Esophagus muscularis mucosa (tissue), 4 donors: ENCODE measurements around the gene IL18R1.

Experiments used
- CTCF ChIP-seq, 3 experiments: fragments of 200-600 bp in 2 of 3; fragments of 450-650 bp in 1 of 3; sonication (generic) in 2 of 3; IDR thresholded peaks; one replicate each; pipeline ENCODE4 v1.5.1; 2017 to 2019; ENCODE audit warnings: antibody characterized with exemption in 3 of 3, mild to moderate bottlenecking in 2 of 3, moderate library complexity in 1 of 3
- EP300 ChIP-seq: sonication (generic); formaldehyde crosslinking; IDR thresholded peaks from one replicate; pipeline ENCODE4 v1.6.1; 2017; ENCODE audit warnings: antibody characterized with exemption
- POLR2A ChIP-seq: fragments of 450-650 bp; IDR thresholded peaks from one replicate; pipeline ENCODE4 v1.6.1; 2017; ENCODE audit warnings: antibody characterized with exemption, moderate library complexity, mild to moderate bottlenecking, low read depth
- POLR2AphosphoS5 ChIP-seq, 2 donors: sonication (generic); formaldehyde crosslinking; IDR thresholded peaks; one replicate each; pipeline ENCODE4 v1.6.1; 2017; ENCODE audit warnings: antibody characterized with exemption in 2 of 2

GRCh38 chr2:102376052-102376591 lies 20.5 kb downstream of the IL18R1 start:
- no peak for TF ChIP-seq POLR2A
- TF ChIP-seq CTCF (IDR thresholded peaks at IDR 0.05): no peak
- TF ChIP-seq EP300: no peak
- no peak for TF ChIP-seq POLR2AphosphoS5 (IDR thresholded peaks at IDR 0.05)
